GM10266 (cell line): ENCODE data around the gene HTRA3.

Experiments
- DNase-seq: peaks from one replicate; pipeline ENCODE4 v3.0.0; 2012; ENCODE audit errors: extremely low spot score
- TF ChIP-seq, protein P1 (sequence below): IDR thresholded peaks from 2 replicates; pipeline ENCODE4 v1.5.1; 2012; ENCODE audit warnings: mild to moderate bottlenecking, low read depth; ENCODE audit not compliant: control insufficient read depth, insufficient read depth; ENCODE audit errors: missing control alignments

HTRA3 gene

DNA sequence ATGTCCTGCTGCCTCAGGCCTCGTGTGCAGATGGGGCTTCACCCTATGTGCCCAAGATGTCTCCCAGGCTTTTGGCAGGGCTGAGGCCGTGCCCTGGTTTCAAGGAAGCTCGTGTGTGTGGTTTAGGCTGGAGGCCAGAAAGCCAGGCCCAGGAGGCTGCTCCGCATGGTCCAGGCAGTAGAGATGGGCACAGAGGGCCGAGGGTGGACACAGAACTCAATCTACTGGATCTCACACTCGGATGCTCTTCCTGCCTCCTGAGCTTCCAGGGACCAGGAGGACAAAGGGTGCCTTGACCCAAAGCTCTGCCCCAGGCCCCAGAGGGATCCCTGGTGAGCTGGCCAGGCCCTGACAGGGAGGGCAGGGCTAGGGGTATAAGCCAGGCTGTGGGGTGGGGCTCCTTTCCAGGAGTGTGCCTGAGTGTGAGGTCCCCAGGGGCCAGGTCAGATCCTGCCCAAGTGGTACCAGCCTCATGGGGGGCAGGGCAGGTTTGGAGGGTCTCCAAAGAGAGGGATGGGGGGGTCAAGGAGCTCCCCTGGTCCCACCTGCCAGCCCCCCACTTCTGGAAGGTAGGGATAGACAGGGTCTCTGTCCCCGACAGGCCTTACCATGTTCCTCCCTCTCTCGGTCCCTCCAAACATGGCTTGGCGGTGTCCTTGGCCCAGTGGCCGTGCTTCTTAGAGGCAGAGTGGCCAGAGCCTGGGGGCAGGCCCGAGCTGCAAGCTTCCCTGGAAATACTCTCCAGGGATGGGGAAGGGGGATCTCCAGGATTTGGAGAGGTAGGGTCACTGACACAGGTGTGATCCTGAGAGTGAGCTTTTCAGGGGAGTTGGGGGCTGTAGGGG lies 23.8 kb downstream of the HTRA3 start:
- no peak for DNase-seq
- TF ChIP-seq, protein P1, sequence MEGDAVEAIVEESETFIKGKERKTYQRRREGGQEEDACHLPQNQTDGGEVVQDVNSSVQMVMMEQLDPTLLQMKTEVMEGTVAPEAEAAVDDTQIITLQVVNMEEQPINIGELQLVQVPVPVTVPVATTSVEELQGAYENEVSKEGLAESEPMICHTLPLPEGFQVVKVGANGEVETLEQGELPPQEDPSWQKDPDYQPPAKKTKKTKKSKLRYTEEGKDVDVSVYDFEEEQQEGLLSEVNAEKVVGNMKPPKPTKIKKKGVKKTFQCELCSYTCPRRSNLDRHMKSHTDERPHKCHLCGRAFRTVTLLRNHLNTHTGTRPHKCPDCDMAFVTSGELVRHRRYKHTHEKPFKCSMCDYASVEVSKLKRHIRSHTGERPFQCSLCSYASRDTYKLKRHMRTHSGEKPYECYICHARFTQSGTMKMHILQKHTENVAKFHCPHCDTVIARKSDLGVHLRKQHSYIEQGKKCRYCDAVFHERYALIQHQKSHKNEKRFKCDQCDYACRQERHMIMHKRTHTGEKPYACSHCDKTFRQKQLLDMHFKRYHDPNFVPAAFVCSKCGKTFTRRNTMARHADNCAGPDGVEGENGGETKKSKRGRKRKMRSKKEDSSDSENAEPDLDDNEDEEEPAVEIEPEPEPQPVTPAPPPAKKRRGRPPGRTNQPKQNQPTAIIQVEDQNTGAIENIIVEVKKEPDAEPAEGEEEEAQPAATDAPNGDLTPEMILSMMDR: no peak

DNA sequence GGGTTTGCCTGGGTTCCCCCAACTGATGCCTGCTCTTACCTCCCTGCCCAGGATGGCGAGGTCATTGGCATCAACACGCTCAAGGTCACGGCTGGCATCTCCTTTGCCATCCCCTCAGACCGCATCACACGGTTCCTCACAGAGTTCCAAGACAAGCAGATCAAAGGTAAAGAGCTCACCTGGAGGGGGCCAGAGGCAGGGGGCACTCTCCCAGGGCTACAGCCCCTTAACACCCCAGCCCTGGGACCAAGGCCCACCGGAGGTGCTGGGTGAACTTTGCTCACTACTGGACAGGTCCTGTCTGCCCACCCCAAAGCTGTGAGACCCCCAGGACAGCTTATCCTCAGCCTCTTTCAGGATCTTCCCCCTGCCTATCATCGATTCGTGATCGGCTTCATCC lies 24.5 kb downstream of the HTRA3 start:
- DNase-seq: no peak

DNA sequence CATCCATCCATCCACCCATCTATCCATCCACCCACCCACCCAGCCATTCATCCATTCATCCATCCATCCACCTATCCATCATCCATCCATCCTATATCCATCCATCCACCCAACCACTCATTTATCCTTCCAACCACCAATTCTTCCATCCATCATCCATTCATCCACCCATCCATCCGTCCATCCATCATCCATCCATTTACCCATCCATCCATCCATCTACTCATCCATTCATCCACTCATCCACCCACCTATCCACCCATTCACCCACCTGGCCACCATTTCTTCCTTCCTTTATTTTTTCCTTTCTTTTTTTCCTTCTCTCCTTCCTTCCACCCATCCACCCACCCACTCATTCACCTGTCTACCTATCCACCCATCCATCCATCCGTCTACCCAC lies 25.2 kb downstream of the HTRA3 start:
- DNase-seq: no peak
- TF ChIP-seq, protein P1: no peak

More for the DNA sequence above, 24.5 kb downstream of the HTRA3 start:
- TF ChIP-seq, protein P1: no peak

GRCh38 chr4:8295471-8295870 lies 25.9 kb downstream of the HTRA3 start:
- TF ChIP-seq, protein P1: no peak
- DNase-seq: no peak

DNA sequence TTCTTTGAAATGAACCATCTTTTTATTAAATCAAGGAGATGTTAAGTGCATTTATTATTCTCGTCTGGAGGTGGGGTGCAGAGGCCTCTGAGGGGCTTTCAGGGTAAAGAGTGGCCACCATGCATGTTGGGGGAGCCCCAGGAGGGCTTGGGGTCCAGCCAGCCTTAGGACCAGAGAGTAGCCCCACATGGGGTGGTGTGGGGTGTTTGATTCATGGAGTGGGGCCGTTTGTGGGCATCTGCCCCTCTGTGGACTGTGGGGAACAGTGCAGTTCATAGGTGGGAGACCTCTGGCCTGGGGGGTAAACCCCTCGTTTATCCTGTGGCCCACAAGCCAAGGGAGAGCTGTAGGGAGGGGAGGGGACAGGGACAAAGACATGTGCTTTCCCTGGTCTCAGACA lies 26.9 kb downstream of the HTRA3 start:
- TF ChIP-seq, protein P1: no peak
- DNase-seq: no peak

DNA sequence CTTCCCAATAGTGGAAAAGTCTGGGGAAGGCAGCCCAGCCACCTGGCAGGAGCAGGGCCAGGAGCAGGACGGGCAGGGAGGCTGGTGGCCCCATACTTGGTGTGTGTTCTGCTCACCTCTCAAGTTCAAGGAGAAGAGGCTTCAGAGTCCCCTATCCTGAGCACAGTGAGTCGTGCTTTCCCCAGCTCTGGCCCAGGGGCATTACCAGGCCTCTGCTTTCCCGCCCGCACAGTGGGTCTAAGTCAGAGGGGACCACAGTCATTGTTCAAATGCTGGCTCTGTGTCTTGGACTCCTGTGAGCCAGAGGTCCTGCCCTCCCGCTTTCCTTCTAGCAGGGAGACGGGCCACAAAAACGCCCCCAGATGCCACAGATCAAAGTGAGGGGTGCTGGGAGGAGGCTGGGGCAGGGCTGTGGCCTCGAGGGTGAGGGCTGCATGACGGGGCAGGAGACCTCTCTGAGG lies 27.6 kb downstream of the HTRA3 start:
- no peak for DNase-seq

More for the DNA sequence above, 27.6 kb downstream of the HTRA3 start:
- TF ChIP-seq, protein P1: no peak
